Camera-type eye (tissue), 1 donor: ENCODE measurements around the gene IPMK. TPM values are rescaled to one million over a fixed set of nuclear protein-coding genes. Genes with fewer than 3 reads are reported as not detected.

Experiments
- total RNA-seq: library from RNA; depleted of rRNA; stranded (reverse); fragments of >200 nt; gene quantifications from one replicate; pipeline ENCODE4 v1.2.3, GENCODE V29; 2014

The IPMK gene
- 24.2 TPM for total RNA-seq

GRCh38 chr10:58267713-58268453 lies at the start of gene IPMK:
Gene IPMK, minus strand, starts transcription at chr10:58267894. Its CDS starts 283 bp downstream, at chr10:58267611.

GRCh38 chr10:58268946-58269781 lies 1.5 kb upstream of the IPMK start, which contains the start of gene CISD1:
Gene CISD1, plus strand, starts transcription at chr10:58269162. Its CDS starts 112 bp downstream, at chr10:58269274.

Other genes with a start within 250 kb of the IPMK start
- gene CISD1, start 1.3 kb upstream of the IPMK start, total RNA-seq, result 14.3 TPM
- gene UBE2D1, start 67.1 kb upstream of the IPMK start, total RNA-seq, result 39.6 TPM
- gene TFAM, start 117.5 kb upstream of the IPMK start, total RNA-seq, result 38.1 TPM
- gene BICC1, start 245.0 kb upstream of the IPMK start, total RNA-seq, result 34.4 TPM